ENCODE data around the gene TAC3.

DNA sequence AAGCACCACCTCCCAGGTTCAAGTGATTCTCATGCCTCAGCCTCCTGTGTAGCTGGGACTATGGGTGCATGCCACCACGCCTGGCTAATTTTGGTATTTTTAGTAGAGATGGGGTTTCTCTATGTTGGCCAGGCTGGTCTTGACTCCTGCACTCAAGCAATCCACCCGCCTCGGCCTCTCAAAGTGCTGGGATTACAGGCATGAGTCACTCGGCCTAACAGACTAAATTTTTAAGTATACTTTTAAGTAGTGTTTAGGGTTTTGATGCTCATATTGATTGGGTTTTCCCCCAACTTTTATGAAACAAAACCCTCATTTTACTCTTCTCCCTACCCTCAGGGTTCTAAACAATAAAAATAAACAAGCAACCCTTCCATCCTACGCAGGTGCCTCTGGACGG is 28.1 kb upstream of the TAC3 start:
- TF ChIP-seq POLR2A (IDR thresholded peaks at IDR 0.05) = no peak
- TF ChIP-seq, protein P1, sequence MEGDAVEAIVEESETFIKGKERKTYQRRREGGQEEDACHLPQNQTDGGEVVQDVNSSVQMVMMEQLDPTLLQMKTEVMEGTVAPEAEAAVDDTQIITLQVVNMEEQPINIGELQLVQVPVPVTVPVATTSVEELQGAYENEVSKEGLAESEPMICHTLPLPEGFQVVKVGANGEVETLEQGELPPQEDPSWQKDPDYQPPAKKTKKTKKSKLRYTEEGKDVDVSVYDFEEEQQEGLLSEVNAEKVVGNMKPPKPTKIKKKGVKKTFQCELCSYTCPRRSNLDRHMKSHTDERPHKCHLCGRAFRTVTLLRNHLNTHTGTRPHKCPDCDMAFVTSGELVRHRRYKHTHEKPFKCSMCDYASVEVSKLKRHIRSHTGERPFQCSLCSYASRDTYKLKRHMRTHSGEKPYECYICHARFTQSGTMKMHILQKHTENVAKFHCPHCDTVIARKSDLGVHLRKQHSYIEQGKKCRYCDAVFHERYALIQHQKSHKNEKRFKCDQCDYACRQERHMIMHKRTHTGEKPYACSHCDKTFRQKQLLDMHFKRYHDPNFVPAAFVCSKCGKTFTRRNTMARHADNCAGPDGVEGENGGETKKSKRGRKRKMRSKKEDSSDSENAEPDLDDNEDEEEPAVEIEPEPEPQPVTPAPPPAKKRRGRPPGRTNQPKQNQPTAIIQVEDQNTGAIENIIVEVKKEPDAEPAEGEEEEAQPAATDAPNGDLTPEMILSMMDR (IDR thresholded peaks at IDR 0.05) = no peak
- TF ChIP-seq EP300 (IDR thresholded peaks at IDR 0.05) = no peak

Measured in ovary (tissue), 3 donors.